C4-2B (cell line): ENCODE measurements around the gene SUSD1.

Experiments used
- CTCF ChIP-seq: fragments of 450-650 bp; conservative IDR thresholded peaks from 2 replicates; pipeline ENCODE4 v1.5.1; 2017; ENCODE audit warnings: mild to moderate bottlenecking
- ZFX ChIP-seq: fragments of 450-650 bp; IDR thresholded peaks from 2 replicates; pipeline ENCODE4 v1.6.1; 2017

GRCh38 chr9:112044186-112044585 lies 130.9 kb downstream of the SUSD1 start:
- TF ChIP-seq CTCF (no peak), ZFX (no peak)
